ENCODE data around the gene ALDH3B1. TPM values are rescaled to one million over a fixed set of nuclear protein-coding genes. Genes with fewer than 3 reads are reported as not detected.
A peak's percentile ranks its signal among the peaks of the same experiment; 100 is the strongest.

The ALDH3B1 gene
- total RNA-seq, 1 donor from 2014 or later = 2.5 TPM

GRCh38 chr11:68044898-68045351 lies 34.8 kb downstream of the ALDH3B1 start:
- ATAC-seq = no peak

DNA sequence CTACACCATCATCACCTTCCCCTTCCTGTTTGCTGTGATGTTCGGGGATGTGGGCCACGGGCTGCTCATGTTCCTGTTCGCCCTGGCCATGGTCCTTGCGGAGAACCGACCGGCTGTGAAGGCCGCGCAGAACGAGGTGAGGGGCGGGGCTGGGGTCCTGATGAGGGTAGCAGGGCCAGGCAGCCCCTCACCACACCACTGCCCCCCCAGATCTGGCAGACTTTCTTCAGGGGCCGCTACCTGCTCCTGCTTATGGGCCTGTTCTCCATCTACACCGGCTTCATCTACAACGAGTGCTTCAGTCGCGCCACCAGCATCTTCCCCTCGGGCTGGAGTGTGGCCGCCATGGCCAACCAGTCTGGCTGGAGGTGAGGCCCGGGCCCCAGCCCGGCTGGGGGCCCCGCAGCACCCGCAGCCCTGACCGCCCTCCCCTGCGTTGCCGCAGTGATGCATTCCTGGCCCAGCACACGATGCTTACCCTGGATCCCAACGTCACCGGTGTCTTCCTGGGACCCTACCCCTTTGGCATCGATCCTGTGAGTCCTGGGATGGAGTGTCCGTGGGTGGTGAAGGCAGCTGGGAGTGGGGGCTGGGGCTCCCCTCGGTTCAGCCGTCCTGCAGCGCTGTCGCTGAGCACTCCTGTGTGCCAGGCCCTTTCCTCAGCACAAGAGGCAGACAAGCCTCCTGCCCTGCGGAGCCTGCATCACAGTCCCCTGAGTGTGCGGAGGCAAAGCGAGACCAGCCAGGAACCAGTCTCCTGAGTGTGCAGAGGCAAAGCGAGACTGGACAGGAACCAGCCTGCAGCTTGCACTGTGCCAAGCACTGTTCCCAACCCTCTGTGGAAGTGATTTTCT lies 37.5 kb downstream of the ALDH3B1 start:
- peak; percentile 17 for ATAC-seq

DNA sequence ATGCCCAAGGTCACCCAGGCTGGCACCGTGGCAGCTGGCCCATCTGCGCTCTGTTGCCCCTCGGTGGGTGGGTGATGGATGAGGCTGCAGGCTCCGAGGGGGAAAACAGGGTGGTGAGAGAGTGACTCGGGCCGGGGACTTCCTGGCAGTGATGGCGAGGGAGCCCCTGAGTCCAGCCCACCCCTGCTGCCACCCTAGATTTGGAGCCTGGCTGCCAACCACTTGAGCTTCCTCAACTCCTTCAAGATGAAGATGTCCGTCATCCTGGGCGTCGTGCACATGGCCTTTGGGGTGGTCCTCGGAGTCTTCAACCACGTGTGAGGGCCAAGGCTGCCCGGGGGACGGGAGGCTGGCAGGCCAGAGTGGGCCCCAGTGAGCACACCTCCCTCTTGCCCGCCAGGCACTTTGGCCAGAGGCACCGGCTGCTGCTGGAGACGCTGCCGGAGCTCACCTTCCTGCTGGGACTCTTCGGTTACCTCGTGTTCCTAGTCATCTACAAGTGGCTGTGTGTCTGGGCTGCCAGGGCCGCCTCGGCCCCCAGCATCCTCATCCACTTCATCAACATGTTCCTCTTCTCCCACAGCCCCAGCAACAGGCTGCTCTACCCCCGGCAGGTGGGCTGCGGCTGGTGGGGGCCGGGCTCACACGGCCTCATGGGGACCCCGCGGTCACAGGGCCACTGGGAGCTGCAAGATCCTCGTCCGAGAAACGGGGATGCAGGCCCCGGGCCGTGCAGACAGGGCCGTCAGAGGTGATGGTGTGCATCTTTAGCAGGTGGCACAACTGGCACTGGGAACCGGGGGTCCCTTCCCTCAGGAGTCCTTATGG lies 38.8 kb downstream of the ALDH3B1 start:
- no peak for ATAC-seq

DNA sequence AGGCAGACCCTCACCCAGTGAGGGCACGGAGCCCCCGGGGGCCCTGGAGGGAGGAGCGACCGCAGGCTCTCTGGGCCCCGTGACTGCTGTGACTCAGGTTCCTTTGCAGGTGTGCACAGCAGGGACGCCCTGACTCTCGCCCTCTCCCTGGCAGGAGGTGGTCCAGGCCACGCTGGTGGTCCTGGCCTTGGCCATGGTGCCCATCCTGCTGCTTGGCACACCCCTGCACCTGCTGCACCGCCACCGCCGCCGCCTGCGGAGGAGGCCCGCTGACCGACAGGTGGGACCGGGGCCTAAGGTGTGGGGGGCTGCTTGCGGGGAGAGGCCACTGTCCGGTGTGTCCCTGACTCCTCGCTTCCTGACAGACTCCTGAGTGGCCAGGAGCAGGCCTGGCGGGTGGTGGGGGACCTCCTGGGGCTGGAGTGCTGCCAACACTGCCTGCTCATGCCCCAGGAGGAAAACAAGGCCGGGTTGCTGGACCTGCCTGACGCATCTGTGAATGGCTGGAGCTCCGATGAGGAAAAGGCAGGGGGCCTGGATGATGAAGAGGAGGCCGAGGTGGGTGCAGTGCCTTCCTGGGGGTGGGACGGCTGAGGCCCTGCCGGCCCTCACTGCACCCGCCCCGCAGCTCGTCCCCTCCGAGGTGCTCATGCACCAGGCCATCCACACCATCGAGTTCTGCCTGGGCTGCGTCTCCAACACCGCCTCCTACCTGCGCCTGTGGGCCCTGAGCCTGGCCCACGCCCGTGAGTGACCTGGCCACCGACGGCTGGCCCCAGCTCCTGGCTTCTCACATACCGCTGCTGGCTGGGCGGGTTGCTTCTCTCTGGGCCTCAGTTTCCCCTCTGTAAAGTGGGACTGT lies 39.6 kb downstream of the ALDH3B1 start:
- no peak for ATAC-seq

- ATAC-seq = no peak
These were observed 40.3 kb downstream of the ALDH3B1 start for GRCh38 chr11:68050371-68050841.

DNA sequence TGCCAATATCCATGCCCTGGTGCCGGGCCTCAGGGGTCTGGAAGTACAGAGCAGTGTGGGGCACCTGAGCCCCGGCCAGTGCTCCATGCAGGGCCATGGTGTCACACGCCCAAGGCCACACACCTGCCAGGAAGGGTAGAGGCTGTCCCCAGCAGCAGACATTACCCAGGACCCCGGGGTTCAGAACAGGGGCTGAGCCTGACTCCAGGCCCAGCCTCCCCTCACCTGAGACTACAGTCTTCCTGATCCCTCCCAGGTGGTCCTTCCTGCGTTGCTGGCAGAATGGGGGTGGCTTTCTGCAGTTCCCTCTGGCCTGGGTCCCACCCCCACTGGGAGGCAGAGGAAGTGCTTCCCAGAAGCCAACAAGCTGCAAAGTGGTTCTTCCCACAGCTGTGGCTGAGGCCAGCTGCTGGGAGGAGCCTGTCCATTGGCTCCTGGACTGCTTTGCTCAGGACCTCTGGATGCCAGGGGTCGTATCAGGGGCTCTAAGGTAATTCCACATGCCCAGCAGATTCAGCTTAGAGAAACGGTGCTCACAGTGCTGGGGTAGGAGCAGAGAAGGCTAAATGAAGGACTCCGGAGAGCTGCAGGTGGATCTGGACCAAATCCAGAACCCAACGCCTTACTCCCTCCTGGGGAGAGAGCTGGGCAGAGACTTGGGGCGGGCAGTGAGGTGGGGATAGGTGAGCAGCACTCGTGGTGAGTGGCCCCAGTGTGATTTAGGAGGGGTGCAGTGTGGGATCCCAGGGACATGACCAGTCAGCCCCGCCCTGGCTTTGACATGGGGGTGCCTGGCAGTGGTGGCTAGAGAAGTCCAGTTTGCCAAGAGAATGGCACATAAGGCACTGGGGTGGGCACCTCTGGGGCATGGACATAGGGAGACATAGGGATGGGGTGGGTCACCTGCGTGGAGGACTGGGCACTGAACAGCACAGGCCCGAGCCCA lies 41.3 kb downstream of the ALDH3B1 start:
- no peak for ATAC-seq

DNA sequence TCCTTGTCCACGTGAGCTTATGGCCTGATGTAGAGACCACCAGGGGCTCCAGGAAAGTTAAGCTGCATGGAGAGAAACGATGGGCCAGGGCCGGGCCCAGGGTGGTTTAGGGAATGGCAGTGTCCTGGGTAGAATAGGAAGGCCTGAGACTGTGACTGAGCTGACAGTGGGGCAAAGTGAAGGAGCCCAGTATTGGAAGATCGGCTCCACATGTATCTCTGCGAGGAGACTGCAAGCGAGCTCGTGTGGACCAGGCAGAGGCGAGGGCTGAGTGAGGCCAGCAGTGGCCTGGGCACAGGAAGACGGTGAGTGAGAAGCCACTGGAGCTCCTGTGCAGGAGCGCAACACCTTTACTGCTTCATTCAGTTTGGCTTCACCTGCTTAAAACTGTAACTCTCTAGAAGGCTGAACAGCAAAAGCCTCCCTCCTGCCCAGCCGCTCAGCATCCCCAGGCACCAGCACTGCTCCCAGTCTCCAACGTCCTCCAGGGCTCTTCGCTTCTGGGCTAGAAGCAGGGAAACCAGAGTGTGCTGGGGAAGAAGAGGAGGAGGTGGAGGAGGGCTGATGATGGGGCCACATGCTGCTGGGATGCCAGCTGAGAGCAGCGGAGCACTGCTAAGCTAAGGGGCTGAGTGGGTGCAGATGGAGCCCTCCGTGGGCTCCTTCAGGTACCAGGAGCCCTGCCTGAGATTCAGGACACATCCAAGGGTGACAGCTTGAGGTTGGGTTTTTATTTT lies 42.2 kb downstream of the ALDH3B1 start:
- no peak for ATAC-seq

DNA sequence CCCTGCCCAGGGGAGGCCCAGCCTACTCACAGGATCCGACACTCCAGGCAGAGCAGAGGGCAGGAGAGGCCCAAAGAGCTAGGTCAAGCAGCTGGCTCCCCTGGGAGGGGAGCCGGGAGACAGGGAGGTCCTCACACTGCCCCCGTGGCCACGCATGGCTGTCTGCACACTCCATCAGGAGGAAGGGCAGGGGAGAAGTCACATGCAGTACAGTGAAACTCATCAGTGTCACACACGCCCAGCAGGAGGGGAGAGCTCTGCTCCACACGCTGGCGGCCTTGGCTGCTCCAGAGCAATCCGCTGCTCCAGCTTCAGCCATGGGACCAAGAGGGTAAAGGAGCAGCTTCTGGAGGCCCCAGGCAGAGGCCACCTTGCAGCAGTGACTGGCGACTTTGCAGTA lies 43.0 kb downstream of the ALDH3B1 start:
- ATAC-seq = no peak

GRCh38 chr11:68053981-68054812 lies 44.1 kb downstream of the ALDH3B1 start:
- ATAC-seq = no peak

GRCh38 chr11:68056317-68057285 lies 46.5 kb downstream of the ALDH3B1 start:
- no peak for ATAC-seq

DNA sequence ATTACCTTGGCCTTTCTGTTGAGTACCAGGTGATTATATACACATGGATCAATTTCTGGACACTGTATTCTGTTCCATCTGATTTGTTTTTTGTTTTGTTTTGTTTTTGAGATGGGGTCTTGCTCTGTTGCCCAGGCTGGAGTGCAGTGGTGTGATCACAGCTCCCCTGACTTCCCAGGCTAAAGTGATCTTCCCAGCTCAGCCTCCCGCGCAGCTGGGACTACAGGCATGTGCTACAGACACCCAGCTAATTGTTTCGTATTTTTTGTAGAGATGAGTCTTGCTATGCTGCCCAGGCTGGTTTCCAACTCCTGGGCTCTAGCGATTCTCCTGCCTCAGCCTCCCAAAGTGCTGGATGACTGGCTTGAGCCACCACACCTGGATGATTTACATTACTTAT lies 47.7 kb downstream of the ALDH3B1 start:
- ATAC-seq = no peak

DNA sequence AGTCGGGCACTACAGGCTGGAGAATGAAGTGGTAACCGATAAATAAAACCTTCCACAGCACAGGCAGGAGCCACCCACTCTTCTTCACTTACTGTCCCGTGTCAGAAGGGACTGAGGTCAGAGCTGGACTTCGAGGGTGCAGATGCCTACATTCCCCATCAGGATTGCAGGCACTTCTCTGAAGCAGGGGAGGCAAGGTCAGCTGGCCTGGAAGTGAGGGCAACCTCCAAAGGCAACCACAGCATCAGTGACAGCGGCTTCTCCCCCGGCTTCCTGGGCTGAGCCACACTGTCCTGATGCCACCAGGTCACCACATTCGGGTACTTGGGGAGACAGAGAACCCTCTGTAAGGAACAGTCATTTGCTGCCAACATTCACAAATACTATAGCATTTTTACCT lies 51.4 kb downstream of the ALDH3B1 start:
- no peak for ATAC-seq

DNA sequence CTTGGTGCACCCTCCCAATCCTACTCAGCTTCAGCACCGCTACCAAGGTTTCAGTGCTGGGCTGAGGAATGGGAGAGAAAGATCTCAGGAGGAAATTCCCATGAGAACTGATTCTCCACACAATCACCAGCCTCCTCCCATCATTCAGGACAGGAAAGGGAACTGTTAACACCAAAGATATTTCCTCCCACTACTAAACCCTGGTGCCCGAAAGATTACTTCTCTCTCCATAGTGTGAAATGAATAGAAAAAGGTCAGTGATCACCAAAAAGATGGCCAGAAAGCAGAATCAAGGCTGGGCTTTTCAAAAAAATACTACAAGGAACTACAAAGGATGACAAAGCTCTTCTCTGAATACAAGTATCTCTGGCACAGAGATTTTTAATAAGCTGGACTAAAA lies 54.8 kb downstream of the ALDH3B1 start:
- ATAC-seq = no peak

GRCh38 chr11:68065841-68066240 lies 55.7 kb downstream of the ALDH3B1 start:
- ATAC-seq = no peak

- no peak for ATAC-seq
These were observed 56.6 kb downstream of the ALDH3B1 start for GRCh38 chr11:68066742-68067141.

DNA sequence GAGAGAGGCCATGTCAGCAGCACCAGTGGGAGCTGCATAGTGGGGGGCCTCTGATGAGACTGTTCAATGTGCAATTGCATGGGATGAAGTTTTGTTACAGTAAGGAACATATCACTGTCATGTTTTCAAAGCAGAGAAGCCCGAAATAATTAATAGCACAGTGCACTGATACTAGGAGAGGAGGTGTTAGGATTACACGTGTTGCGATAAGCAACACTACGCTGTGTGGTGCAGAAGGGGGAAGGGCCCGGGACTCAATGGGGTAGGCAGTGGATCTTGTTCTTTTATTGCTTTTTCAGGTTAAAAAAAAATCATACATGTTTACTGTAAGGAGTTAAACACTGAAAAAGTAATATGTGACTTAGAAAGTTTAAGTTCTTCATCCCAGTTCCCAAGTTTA lies 57.9 kb downstream of the ALDH3B1 start:
- no peak for ATAC-seq

GRCh38 chr11:68071281-68072048 lies 61.3 kb downstream of the ALDH3B1 start:
- peak; percentile 26 for ATAC-seq
